Parathyroid adenoma (tissue), 2 donors: Measurements from ENCODE around the gene TNFSF4.

Source experiments
- H2AFZ ChIP-seq: fragments of 300-600 bp; sonication (generic); one replicate; pipeline ENCODE4 v1.7.0; 2017; ENCODE audit warnings: antibody characterized with exemption, mild to moderate bottlenecking
- H3K27ac ChIP-seq: fragments of 300-600 bp; sonication (generic); one replicate; pipeline ENCODE4 v1.7.0; 2017
- H3K27me3 ChIP-seq: fragments of 300-600 bp; sonication (generic); one replicate; pipeline ENCODE4 v1.7.0; 2017; ENCODE audit warnings: low read length; ENCODE audit not compliant: control insufficient read depth, insufficient read depth
- H3K36me3 ChIP-seq: fragments of 300-600 bp; sonication (generic); one replicate; pipeline ENCODE4 v1.7.0; 2017; ENCODE audit warnings: low read length; ENCODE audit not compliant: control insufficient read depth, insufficient read depth
- H3K4me1 ChIP-seq: fragments of 300-600 bp; sonication (generic); one replicate; pipeline ENCODE4 v1.7.0; 2017; ENCODE audit warnings: control low read depth
- H3K4me2 ChIP-seq: fragments of 300-600 bp; sonication (generic); one replicate; pipeline ENCODE4 v1.7.0; 2017; ENCODE audit warnings: low read length
- H3K4me3 ChIP-seq: fragments of 300-600 bp; sonication (generic); one replicate; pipeline ENCODE4 v1.7.0; 2017; ENCODE audit warnings: low read depth, low read length
- H3K79me2 ChIP-seq: fragments of 300-600 bp; sonication (generic); one replicate; pipeline ENCODE4 v1.7.0; 2017; ENCODE audit warnings: control low read depth
- H3K9ac ChIP-seq: fragments of 300-600 bp; sonication (generic); one replicate; pipeline ENCODE4 v1.7.0; 2017; ENCODE audit warnings: mild to moderate bottlenecking
- H3K9me3 ChIP-seq: fragments of 300-600 bp; sonication (generic); one replicate; pipeline ENCODE4 v1.7.0; 2017; ENCODE audit warnings: low read length; ENCODE audit not compliant: control insufficient read depth
- TF ChIP-seq, protein P1 (sequence below): fragments of 300-600 bp; sonication (generic); IDR thresholded peaks from one replicate; pipeline ENCODE4 v1.7.0; 2017; ENCODE audit warnings: antibody characterized with exemption, mild to moderate bottlenecking
- donor health status: primary hyperparathyroidism.

Gene TNFSF4

DNA sequence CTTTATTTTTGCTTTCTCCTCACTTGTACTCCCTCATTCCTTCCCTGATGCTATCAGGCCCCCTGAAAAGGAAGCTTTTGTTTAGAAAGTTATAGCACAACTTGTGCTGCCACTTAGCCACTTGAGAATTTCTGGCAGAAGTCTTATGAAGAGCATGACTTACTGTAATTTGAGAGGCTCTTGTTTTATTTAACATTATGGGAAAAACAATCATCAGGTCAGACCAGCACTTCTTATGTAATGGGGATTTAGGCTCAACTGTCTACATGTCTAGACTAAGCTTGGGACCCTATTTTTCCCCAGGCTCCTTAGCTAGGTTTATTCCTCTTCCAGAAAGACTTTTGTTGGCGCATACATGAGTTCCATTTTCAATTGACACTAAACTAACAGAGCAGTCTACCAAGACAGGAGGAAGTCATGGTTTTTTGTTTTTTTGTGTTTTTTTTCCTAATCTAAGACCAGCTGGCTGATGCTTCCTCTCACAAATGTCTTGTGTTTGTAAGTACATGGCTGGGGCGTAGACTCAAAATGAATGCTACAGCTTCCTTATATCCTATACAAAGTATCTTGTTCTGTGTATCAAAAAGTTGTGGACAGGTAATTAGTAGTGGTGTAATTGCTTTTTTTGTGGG lies 31.5 kb downstream of the TNFSF4 start:
- no peak overlapping the region for H3K27ac ChIP-seq
- H3K4me1 ChIP-seq: no peaks in the 10 kb centered on the region
- no peak overlapping the region for H3K4me3 ChIP-seq
- no peak overlapping the region for H3K4me2 ChIP-seq
- H3K27me3 ChIP-seq: no peaks in the 10 kb centered on the region
- no peaks in the 10 kb centered on the region for H3K9me3 ChIP-seq
- H3K79me2 ChIP-seq: no peaks in the 10 kb centered on the region
- TF ChIP-seq, protein P1, sequence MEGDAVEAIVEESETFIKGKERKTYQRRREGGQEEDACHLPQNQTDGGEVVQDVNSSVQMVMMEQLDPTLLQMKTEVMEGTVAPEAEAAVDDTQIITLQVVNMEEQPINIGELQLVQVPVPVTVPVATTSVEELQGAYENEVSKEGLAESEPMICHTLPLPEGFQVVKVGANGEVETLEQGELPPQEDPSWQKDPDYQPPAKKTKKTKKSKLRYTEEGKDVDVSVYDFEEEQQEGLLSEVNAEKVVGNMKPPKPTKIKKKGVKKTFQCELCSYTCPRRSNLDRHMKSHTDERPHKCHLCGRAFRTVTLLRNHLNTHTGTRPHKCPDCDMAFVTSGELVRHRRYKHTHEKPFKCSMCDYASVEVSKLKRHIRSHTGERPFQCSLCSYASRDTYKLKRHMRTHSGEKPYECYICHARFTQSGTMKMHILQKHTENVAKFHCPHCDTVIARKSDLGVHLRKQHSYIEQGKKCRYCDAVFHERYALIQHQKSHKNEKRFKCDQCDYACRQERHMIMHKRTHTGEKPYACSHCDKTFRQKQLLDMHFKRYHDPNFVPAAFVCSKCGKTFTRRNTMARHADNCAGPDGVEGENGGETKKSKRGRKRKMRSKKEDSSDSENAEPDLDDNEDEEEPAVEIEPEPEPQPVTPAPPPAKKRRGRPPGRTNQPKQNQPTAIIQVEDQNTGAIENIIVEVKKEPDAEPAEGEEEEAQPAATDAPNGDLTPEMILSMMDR: no peak
- H3K36me3 ChIP-seq: no peaks in the 10 kb centered on the region
- no peak overlapping the region for H2AFZ ChIP-seq
- no peak overlapping the region for H3K9ac ChIP-seq

DNA sequence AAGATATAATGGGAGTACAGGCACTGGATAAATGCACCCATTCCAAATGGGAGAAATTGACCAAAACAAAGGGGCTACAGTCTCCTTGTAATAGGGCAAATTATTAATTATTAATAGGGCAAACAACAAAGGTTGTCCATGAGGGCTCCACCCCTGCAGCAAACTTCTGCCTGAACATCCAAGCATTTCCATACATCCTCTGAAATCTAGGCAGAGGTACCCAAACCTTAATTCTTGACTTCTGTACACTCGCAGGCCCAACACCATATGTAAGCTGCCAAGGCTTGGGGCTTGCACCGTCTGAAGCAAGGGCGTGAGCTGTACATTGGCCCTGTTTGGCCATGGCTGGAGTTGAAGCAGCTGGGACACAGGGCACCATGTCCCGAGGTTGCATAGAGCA lies 33.7 kb downstream of the TNFSF4 start:
- TF ChIP-seq, protein P1: no peak
- H3K4me3 ChIP-seq: no peak overlapping the region

DNA sequence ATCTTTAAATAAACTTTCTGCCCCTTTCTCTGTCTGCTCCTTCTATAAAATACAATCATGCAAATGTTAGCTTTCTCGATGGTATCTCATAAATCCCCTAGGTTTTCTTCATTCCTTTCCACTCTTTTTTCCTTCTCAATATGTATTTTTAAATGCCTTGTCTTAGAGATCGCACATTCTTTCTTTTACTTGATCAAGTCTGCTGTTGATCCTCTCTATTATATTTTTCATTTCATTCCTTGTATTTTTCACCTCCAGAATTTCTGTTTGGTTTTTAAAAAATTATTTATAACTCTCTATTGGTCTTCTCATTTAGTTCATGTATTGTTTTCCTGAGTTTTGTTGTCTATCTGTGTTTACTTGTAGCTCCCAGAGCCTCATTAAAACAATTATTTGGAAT lies 36.0 kb downstream of the TNFSF4 start:
- Histone ChIP-seq H3K9me3 (no peaks in the 10 kb centered on the region), H3K27ac (no peak overlapping the region), H3K27me3 (no peaks in the 10 kb centered on the region), H3K4me3 (no peak overlapping the region), H3K79me2 (no peaks in the 10 kb centered on the region), H3K4me2 (no peak overlapping the region), H3K9ac (no peak overlapping the region), H3K36me3 (no peaks in the 10 kb centered on the region), H2AFZ (no peak overlapping the region), H3K4me1 (no peaks in the 10 kb centered on the region)
- TF ChIP-seq, protein P1: no peak

More for the DNA sequence above, 33.7 kb downstream of the TNFSF4 start:
- Histone ChIP-seq H3K4me1 (no peaks in the 10 kb centered on the region), H3K36me3 (no peaks in the 10 kb centered on the region), H3K4me2 (no peak overlapping the region), H3K27ac (no peak overlapping the region), H2AFZ (no peak overlapping the region), H3K79me2 (no peaks in the 10 kb centered on the region), H3K9ac (no peak overlapping the region), H3K27me3 (no peaks in the 10 kb centered on the region), H3K9me3 (no peaks in the 10 kb centered on the region)

DNA sequence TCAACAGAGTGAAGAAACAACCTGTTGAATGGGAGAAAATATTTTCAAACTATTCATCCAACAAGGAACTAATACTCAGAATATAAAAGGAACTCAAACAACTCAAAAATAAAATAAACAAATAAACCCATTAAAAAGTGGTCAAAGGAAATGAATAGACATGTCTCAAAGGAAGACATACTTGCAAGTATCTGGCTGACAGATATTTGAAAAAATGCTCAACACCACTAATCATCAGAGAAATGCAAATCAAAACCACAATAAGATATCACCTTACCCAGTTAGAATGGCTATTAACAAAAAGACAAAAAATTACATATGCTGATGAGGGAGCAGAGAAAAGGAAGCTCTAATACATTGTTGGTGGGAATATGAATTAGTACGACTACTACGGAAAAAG lies 38.2 kb downstream of the TNFSF4 start:
- Histone ChIP-seq H3K36me3 (no peaks in the 10 kb centered on the region), H3K4me1 (no peaks in the 10 kb centered on the region), H3K4me2 (no peak overlapping the region), H3K4me3 (no peak overlapping the region), H3K9me3 (no peaks in the 10 kb centered on the region), H3K27ac (no peak overlapping the region), H3K79me2 (no peaks in the 10 kb centered on the region), H3K9ac (no peak overlapping the region), H3K27me3 (no peaks in the 10 kb centered on the region), H2AFZ (no peak overlapping the region)
- TF ChIP-seq, protein P1: no peak

DNA sequence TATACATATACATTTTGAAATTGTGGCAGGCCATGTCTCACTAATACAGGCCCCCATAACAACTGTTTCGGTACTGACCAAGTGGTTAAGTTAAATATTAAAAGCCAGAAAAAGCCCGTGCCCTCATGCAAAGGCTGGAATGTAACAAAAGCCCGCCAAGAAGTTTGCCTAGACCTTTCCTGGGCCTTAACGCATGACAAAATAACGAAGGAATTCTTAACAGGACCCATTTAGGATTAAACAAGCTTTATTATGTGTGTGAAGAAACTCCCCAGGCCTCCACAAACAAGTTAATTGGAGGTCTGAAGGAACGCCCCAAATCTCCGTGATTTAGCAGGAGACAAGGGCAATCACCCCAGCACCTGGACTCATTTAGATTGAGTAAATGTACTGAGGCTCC lies 42.4 kb downstream of the TNFSF4 start:
- Histone ChIP-seq H3K4me3 (no peak overlapping the region), H3K4me1 (no peaks in the 10 kb centered on the region), H3K27ac (no peak overlapping the region)

More for the DNA sequence above, 42.4 kb downstream of the TNFSF4 start:
- no peaks in the 10 kb centered on the region for H3K27me3 ChIP-seq
- H3K4me2 ChIP-seq: no peak overlapping the region
- H3K36me3 ChIP-seq: no peaks in the 10 kb centered on the region
- no peak overlapping the region for H2AFZ ChIP-seq
- TF ChIP-seq, protein P1: no peak
- no peaks in the 10 kb centered on the region for H3K9me3 ChIP-seq
- H3K79me2 ChIP-seq: no peaks in the 10 kb centered on the region
- no peak overlapping the region for H3K9ac ChIP-seq
